Mesodermal cell (in vitro differentiated cells): ENCODE results near the gene MOB2.
"Not testable (repeated sequence)": the region's sequence is repeated elsewhere in the genome, so short reads cannot be mapped to it uniquely, and the experiment has no call there.

Experiments
- H3K27ac ChIP-seq: 2 replicates; pipeline ENCODE4 v1.7.0; 2013; ENCODE audit warnings: mild to moderate bottlenecking, low read depth, low read length, moderate library complexity; ENCODE audit not compliant: severe bottlenecking
- H3K36me3 ChIP-seq: 2 replicates; pipeline ENCODE4 v1.7.1; 2013; ENCODE audit warnings: mild to moderate bottlenecking, low read length, moderate library complexity; ENCODE audit not compliant: control insufficient read depth, insufficient read depth
- H3K4me1 ChIP-seq: one replicate; pipeline ENCODE4 v1.7.1; 2013; ENCODE audit warnings: mild to moderate bottlenecking, low read length; ENCODE audit not compliant: insufficient read depth, control insufficient read depth, poor library complexity, severe bottlenecking
- H3K4me3 ChIP-seq: 2 replicates; pipeline ENCODE4 v1.7.0; 2013; ENCODE audit warnings: low read length, control low read depth, mild to moderate bottlenecking; ENCODE audit not compliant: insufficient read depth, poor library complexity, severe bottlenecking; ENCODE audit errors: extremely low read depth
- H3K9me3 ChIP-seq: 2 replicates; pipeline ENCODE4 v1.7.1; 2013; ENCODE audit warnings: mild to moderate bottlenecking, low read length, moderate library complexity; ENCODE audit not compliant: control insufficient read depth
- WGBS, 2 experiments: methylation state at CpG; one replicate each; pipeline ENCODE4 v1.1.5; 2013; ENCODE audit warnings: missing lambda C conversion rate in 2 of 2; ENCODE audit not compliant: insufficient coverage in 2 of 2; 5-methylcytosine and 5-hydroxymethylcytosine counted together

The MOB2 gene

GRCh38 chr11:1510351-1510750 lies 23.8 kb upstream of the MOB2 start:
- H3K9me3 ChIP-seq, H3K4me1 ChIP-seq, H3K36me3 ChIP-seq, H3K4me3 ChIP-seq, H3K27ac ChIP-seq: not testable (repeated sequence)
- WGBS, 2 experiments: 91 to 98% methylated on average over 6 to 8 of the region's 18 CpGs

GRCh38 chr11:1509626-1510255 lies 23.2 kb upstream of the MOB2 start:
- H3K36me3 ChIP-seq: no peaks in the 10 kb centered on the region
- H3K4me1 ChIP-seq: peaks cover 9% of the 10 kb centered on the region
- H3K9me3 ChIP-seq: no peaks in the 10 kb centered on the region
- H3K27ac ChIP-seq: no peak overlapping the region
- 92 to 93% methylated on average over 2 to 3 of the region's 20 CpGs for WGBS, 2 experiments
- no peak overlapping the region for H3K4me3 ChIP-seq

DNA sequence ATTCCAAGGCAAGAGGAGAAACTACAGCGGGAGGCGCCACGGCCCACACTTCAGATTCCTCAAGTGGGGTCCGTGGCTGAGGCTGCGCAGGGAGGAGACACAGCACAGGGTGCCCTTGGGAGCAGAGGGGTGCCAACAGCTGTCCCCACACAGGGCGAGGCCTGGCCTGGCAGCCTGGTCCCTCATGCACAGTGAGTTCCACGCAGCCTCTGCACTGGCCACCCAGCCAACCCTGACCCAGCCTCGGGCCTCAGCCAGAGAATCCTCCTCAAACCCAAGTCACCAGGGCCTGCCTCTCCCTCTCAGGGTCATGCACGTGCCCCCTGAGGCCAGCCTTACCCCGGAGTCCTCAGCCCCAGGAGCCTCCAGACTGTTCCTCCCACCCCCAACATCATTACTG lies 22.4 kb upstream of the MOB2 start:
- Histone ChIP-seq H3K4me1 (peaks cover 9% of the 10 kb centered on the region), H3K9me3 (no peaks in the 10 kb centered on the region), H3K4me3 (no peak overlapping the region), H3K27ac (no peak overlapping the region), H3K36me3 (no peaks in the 10 kb centered on the region)
- WGBS, 2 experiments: 81 to 82% methylated on average over 8 to 9 of the region's 10 CpGs

GRCh38 chr11:1508491-1508891 lies 21.9 kb upstream of the MOB2 start:
- H3K27ac ChIP-seq: no peak overlapping the region
- peaks cover 9% of the 10 kb centered on the region for H3K4me1 ChIP-seq
- no peaks in the 10 kb centered on the region for H3K9me3 ChIP-seq
- WGBS, 2 experiments: 81 to 84% methylated on average over 11 to 13 of the region's 15 CpGs
- H3K4me3 ChIP-seq: no peak overlapping the region
- H3K36me3 ChIP-seq: no peaks in the 10 kb centered on the region

DNA sequence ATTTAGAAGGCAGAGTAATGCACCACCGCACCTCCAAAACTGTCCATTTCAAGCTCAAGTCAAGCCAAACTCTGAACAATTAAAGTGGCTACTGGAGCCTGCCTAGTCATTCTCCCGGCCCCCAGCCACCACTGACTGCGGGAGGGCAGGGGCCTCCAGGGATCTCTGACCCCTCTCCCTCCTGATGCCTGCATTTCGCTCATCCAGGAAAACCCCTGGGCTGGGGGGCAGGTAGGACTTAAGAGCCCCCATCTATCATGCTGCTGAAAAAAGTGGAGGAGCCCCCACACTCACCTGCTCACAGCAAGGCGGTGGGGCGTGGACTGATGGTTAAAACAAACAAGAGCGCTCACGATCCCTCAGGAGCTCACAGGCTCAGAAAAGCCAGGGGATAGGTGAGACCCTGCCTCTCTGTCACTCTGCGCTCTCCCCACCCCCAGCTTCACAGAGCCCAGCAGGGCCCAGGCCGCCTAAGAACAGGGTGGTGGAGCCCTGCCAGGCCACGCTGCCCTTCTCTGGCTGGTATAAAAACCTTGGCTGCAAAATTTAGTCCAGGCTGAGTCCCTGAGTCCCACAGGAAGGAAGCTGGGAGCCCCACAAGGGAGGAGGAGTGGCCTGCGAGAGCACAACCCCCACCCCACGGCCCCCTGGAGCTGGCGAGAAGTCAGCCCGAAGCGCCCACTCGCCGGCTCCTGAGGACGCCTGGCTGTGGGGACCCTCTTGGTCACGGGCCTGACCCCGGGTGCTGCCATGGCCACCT lies 21.0 kb upstream of the MOB2 start:
- H3K9me3 ChIP-seq: no peaks in the 10 kb centered on the region
- H3K4me3 ChIP-seq: no peak overlapping the region
- no peak overlapping the region for H3K27ac ChIP-seq
- H3K4me1 ChIP-seq: peaks cover 9% of the 10 kb centered on the region
- no peaks in the 10 kb centered on the region for H3K36me3 ChIP-seq
- 72 to 79% methylated on average over 16 to 19 of the region's 21 CpGs for WGBS, 2 experiments

GRCh38 chr11:1506981-1507380 lies 20.4 kb upstream of the MOB2 start:
- WGBS, 2 experiments: 92 to 98% methylated on average over 9 of the region's 9 CpGs
- Histone ChIP-seq H3K4me3 (no peak overlapping the region), H3K27ac (no peak overlapping the region), H3K36me3 (no peaks in the 10 kb centered on the region), H3K4me1 (peaks cover 9% of the 10 kb centered on the region), H3K9me3 (no peaks in the 10 kb centered on the region)

GRCh38 chr11:1505480-1505879 lies 18.9 kb upstream of the MOB2 start:
- no peak overlapping the region for H3K4me3 ChIP-seq
- no peaks in the 10 kb centered on the region for H3K9me3 ChIP-seq
- H3K36me3 ChIP-seq: peaks cover 4% of the 10 kb centered on the region
- H3K4me1 ChIP-seq: peaks cover 9% of the 10 kb centered on the region
- 83 to 87% methylated on average over 11 of the region's 11 CpGs for WGBS, 2 experiments
- no peak overlapping the region for H3K27ac ChIP-seq

GRCh38 chr11:1504581-1505290 lies 18.2 kb upstream of the MOB2 start:
- H3K4me3 ChIP-seq: no peak overlapping the region
- peaks cover 9% of the 10 kb centered on the region for H3K4me1 ChIP-seq
- peaks cover 6% of the 10 kb centered on the region for H3K36me3 ChIP-seq
- 92 to 95% methylated on average over 27 to 28 of the region's 28 CpGs for WGBS, 2 experiments
- H3K27ac ChIP-seq: no peak overlapping the region
- H3K9me3 ChIP-seq: no peaks in the 10 kb centered on the region

DNA sequence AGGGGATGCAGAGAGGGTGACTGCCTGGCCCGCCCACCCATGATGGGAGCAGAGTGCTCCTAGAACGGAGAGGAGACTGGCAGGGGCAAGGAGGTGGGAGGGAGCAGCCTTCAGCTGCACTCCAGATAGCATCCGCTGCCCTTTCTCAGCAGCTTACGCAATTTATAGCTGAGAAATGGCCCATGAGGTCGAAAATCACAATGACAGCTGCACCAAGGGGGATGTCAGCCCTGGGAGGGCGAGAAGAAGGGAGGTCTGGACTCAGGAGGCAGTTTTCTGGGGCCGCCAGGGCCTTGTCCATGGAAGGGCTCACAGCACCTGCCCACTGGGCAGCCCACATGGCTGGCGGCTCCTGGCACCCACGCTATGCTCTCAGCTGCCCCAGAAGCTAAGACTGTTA lies 17.6 kb upstream of the MOB2 start:
- Histone ChIP-seq H3K9me3 (no peaks in the 10 kb centered on the region), H3K4me3 (no peak overlapping the region), H3K4me1 (peaks cover 9% of the 10 kb centered on the region), H3K36me3 (peaks cover 8% of the 10 kb centered on the region), H3K27ac (no peak overlapping the region)
- 89% methylated on average over 7 to 9 of the region's 9 CpGs for WGBS, 2 experiments

GRCh38 chr11:1503708-1504104 lies 17.1 kb upstream of the MOB2 start:
- 89 to 93% methylated on average over 11 to 14 of the region's 14 CpGs for WGBS, 2 experiments
- no peak overlapping the region for H3K4me3 ChIP-seq
- H3K4me1 ChIP-seq: peaks cover 8% of the 10 kb centered on the region
- H3K36me3 ChIP-seq: peaks cover 8% of the 10 kb centered on the region
- H3K9me3 ChIP-seq: no peaks in the 10 kb centered on the region
- H3K27ac ChIP-seq: no peak overlapping the region
